HG03108 (cell line): ENCODE data around the gene TRIM38.
"Not testable (repeated sequence)": the region's sequence is repeated elsewhere in the genome, so short reads cannot be mapped to it uniquely, and the experiment has no call there.

Source experiments
- ATAC-seq: cut with Tn5 transposase; IDR thresholded peaks from one replicate; pipeline ENCODE4 v1.9.1; 2021; ENCODE audit warnings: moderate library complexity; ENCODE audit not compliant: unreplicated experiment

Gene TRIM38

DNA sequence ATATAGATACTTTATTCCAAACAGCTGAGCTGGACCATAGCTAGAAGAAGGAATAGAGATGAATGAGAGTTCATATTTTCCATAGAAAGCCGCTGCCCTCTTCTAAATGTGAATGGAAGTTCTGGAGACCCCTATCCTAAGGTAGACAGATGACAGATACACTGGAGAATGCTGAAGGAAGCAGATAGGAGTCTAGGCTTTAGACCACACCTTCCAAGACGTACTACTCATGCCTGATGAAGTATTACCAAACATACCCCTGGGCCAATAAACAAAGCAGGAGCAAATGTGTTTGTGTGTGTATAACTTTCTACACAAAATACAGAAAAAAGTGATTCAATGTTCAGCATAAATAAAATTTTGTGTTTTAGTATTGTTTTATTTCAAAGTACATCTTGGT lies 23.0 kb upstream of the TRIM38 start:
- no peak for ATAC-seq

DNA sequence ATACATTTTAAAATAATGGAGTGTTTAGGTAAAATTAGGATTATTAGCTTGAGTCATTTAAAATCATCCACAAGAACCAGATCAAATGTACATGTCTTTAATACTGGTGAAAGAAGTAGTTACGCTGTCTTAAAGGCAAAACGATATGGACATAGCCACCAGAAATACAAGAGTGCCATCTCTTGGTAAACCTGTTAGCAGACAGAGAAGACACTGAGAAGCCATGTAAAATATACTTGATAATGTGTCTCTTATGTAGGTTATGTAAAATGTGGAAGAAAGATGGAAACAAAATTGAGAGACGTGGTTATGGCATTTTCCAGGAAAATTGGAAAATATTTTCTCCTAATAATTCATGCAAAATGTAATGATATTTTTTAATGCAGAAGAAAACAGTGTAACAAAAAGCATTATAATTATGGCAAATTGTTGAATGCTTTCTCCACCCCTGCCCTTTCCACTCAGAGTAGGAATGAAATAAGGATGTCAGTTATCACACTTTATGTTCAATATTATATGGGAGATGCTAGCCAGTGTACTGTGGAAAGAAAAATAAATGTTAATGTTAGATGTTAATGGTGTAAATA lies 19.9 kb upstream of the TRIM38 start:
- no peak for ATAC-seq

DNA sequence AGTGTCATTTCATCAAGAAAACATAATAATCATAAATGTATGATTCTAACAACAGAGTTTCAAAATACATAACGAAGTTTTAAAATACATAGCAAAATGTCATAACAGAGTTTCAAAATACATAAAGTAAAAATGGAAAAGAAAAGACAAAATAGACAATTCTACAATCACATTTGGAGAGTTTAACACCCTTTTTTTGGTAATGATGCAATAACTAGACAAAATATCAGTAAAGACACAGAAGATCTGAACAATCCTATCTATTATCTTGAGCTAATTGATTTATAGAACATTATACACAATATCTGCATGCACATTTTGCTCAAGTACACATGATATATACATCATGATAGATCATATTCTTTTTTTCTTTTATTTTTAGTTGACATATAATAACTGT lies 18.7 kb upstream of the TRIM38 start:
- no peak for ATAC-seq

DNA sequence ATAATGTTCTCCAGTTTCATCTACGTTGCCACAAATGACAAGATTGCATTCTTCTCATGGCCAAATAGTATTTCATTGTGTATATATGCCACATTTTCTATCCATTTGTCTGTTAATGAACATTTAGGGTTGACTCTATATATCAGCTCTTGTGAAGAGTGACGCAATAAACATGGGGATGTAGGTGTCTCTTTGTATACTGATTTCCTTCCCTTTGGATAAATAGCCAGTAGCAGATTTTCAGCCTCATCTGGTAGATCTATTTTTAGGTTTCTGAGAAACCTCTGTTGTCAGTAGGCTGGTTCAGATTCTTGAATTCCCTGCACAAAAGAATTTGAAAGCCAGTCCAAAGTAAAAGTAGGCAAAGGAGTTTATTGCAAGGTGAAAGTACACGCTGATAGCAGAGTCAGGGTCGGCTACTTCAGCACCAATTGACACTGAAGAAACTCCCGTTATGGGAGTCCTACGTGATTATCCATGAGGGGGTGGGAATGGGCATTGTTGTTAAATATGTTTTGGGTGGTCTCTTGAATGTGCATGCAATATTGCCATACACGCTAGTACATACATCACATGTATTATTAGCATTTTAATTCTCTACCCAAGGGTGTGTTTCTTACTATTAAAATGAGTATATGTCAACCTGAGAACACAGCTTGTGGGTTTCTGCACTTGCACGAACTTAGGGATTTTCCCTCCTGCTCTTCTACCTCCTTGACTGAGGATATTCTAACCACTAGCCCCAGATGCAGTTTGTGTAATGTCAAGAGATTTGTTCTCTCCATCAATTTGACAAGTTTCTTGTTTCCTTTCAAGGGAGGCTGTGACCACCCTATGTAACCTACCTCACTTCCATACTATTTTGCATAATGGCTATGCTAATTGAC lies 17.7 kb upstream of the TRIM38 start:
- ATAC-seq = peak; percentile 95

DNA sequence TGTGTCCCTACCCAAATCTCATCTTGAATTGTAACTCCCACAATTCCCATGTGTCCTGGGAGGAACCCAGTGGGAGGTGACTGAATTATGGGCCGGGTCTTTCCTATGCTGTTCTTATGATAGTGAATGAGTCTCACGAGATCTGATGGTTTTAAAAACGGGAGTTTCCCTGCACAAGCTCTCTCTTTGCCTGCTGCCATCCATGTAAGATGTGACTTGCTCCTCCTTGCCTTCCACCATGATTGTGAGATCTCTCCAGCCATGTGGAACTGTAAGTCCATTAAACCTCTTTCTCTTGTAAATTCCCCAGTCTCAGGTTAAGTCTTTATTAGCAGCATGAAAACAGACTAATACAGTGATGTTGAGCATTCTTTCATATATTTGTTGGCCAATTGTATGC lies 16.9 kb upstream of the TRIM38 start:
- ATAC-seq = not testable (repeated sequence)

DNA sequence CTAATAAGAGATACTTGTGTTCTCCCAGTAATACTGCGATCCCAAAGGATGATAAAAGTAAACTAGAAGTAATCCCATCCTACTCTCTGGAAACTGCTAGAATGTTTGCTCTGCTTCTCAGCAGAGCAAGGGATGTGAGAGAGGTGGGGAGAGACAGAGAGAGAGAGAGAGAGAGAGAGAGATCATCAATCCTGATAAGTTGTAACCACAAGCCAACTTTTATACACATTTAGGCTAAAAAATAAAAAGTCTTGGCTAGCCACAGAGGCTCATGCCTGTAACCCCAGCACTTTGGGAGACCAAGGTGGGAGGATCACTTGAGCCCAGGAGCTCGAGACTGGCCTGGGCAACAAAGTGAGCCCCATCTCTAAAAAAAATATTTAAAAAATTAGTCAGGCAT lies 16.0 kb upstream of the TRIM38 start:
- no peak for ATAC-seq

DNA sequence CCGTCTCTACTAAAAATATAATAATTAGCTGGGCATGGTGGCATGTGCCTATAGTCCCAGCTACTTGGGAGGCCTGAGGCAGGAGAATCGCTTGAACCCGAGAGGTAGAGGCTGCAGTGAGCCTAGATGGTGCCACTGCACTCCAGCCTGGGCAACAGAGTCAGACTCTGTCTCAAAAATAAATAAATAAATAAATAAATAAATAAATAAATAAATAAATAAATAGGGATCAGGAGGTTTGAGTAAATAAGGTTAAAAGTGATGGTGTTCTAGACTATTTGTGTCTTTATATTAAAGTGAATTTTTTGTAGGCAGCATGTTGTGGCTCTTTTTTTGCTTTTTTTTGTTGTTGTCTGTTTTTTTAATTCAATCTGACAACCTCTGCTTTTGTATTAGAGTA lies 15.1 kb upstream of the TRIM38 start:
- not testable (repeated sequence) for ATAC-seq

DNA sequence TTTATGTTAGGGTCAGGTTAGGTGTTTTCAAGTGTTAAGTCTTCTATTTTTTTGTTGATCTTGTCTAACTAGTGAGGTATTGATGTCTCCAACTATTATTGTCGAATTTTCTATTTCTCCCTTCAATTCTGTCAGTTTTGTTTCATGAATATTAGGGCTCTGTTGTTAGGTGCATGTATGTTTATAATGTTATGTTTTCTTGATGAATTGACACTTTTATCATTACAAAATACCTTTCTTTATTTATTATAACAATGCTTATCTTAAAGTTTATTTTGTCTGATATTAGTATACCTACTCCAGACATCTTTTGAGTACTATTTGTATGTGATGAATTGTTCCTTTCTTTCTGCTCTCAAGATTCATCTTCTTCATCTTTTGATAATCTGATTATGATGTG lies 12.9 kb upstream of the TRIM38 start:
- no peak for ATAC-seq

DNA sequence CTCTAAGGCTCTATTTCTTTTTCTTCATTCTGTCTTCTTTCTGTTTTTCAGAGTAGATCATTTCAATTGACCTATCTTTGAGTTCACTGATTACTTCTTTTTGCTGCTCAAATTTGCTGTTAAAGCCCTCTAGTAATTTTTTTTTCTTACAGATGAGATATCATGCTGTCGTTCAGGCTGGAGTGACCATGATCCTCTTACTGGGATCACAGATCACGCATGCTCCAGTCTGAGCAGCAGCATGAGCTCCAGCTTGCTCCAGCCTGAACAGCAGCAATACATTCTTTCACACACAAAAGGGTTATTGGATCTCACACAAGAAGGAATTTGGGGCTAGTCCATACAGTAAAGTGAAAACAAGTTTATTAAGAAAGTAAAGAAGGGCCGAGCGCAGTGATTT lies 12.3 kb upstream of the TRIM38 start:
- ATAC-seq = no peak

DNA sequence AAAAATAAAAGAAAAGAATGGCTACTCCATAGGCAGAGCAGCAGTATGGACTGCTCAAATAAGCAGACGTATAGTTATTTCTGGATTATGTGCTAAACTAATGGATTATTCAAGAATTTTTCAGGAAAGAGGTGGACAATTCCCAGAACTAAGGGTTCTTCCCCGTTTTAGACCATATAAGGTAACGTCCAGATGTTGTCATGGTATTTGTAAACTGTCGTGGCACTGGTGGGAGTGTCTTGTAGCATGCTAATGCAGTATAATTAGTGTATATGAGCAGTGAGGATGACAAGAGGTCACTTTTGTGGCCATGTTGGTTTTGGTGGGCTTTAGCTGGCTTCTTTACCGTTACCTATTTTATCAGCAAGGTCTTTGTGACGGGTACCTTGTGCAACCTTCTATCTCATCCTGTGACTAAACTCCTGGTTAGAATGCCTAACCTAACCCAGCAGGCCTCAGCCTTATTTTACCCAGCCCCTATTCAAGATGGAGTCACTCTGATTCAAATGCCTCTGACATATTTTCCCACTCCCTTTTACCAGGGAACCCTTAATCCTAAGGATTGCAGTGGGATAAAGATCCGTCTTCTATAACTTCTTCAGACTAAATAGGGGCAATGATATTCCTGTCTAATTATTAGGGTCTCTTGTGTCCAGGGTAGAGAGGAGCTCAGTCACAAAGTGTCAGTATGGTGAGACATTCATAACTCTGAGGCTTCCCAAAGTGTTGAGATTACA lies 11.1 kb upstream of the TRIM38 start:
- no peak for ATAC-seq

DNA sequence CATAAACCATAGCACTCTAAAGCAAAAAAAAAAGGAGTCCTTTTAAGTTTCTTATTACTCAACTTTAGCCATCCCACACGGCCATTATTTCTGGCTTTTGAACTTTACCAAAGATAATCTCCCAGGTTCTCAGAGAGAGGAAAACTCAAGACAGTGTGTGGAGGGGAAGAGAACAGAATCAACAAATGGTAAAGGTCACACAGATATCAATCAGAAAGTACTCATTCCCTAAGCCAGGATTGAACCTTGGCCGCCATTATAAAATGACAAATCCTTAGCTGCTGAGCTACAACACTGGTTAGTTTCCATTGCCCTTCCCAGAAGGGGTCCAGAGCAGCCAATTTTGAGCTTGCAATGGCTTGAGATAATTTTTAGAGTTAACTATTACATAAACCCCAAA lies 10.1 kb upstream of the TRIM38 start:
- no peak for ATAC-seq

DNA sequence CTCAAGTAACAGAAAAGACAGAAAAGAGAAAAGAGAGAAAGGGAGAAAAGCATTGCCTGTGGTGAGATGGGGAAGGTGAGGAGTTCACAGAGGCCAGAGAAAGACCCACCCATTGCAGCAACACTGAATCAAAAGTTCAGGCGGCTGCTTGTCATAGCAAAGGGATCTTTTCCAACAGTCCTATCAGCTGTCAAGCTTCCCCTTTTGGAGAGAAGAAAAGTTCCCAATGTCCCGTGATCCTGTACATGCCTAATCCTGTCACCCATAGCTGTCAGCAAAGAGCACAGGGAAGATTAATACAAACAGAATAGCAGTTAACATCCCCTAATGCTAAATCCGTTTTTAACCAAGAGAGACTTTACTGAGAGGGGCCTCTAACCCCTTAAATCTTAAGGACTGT lies 8.9 kb upstream of the TRIM38 start:
- no peak for ATAC-seq

DNA sequence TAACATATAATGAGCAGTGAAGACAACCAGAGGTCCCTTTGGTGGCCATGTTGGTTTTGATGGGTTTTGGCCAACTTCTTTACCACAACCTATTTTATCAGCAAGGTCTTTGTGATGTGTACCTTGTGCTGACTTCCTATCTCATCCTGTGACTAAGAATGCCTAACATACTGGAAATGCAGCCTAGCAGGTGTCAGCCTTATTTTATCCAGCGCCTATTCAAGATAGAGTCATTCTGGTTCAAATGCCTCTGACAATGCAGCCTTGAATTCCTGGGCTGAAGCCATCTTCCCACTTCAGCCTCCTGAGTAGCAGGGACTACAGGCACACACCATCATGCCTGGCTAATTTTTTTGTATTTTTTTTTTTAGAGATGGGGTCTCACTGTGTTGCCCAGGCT lies 7.8 kb upstream of the TRIM38 start:
- ATAC-seq = no peak

DNA sequence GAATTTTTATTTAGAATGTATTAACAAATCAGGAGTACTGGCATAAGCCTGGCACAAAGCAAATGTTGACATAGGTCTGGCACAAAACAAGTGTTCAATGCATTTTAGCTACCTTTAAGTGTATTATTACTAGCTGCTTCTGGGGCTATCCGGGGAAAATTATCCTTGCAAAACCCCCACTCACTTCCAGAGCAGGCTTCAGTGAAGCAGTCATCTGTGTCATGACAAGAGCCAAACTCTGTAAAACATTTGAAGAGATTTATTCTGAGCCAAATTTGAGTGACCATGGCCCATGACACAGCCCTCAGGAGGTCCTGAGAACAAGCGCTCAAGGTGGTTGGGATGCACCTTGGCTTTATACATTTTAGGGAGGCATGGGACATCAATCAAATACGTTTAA lies 6.4 kb upstream of the TRIM38 start:
- no peak for ATAC-seq

DNA sequence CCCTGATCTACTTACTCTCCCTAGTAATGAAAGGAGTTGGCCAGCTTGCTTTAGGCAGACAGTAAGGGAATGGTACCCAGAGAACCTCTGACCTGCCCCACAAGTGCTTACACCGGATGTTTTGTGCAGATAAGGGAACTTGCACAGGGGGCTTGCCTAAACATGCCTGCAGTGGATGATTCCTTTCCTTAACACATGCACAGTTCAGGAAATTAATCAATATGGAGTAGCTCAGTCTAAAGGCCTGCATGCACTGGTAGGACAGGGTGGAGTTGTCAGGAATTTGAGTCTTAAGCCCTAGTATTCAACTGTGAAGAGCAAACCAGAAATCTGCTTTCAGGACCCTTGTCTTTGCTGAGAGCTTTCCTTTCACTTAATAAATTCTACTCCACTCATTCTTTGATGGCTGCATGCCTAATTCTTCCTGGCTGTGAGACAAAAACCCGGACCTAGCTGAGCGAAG lies 3.9 kb upstream of the TRIM38 start:
- no peak for ATAC-seq

DNA sequence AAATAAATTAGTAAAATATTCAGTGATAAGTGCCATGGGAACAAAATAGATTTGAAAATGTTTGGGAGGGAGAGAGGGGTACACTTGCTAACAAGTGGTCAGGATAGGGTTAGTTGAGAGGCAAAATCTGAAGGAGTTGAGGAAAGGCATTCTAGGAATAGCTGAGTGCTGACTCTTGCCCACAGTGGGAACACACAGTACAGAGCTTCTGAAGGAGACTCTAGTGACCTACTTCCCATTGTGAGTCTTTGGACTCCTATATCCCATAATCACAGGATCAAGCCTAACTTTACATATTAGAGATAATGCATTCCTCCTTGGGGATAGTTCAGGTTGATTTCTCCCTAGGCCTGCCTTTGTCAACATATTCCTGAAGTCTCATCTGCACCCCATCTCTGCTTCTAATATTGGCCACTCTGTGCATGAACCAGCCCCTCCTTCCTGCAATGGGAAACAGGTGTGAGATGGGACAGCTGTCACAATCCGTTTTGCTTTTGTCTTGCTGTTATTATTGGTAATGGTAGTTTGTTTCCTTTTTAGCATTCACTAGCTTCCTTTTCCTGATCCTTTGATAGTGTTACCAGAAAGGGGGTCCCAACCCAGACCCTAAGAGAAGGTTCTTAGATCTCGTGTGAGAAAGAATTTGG lies 2.6 kb upstream of the TRIM38 start:
- ATAC-seq = no peak

DNA sequence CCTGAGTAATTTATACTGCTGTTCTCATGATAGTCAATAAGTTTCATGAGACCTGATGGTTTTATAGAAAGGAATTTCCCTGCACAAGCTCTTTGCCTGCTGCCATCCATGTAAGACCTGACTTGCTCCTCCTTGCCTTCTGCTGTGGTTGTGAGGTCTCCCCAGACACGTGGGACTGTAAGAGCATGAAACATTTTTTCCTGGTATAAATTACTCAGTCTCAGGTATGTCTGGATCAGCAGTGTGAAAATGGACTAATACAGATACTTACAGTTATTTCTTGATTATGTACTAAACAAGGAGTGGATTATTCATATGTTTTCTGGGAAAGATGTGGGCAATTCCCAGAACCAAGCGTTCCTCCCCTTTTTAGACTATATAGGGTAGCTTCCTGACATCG lies 1.9 kb upstream of the TRIM38 start:
- no peak for ATAC-seq

DNA sequence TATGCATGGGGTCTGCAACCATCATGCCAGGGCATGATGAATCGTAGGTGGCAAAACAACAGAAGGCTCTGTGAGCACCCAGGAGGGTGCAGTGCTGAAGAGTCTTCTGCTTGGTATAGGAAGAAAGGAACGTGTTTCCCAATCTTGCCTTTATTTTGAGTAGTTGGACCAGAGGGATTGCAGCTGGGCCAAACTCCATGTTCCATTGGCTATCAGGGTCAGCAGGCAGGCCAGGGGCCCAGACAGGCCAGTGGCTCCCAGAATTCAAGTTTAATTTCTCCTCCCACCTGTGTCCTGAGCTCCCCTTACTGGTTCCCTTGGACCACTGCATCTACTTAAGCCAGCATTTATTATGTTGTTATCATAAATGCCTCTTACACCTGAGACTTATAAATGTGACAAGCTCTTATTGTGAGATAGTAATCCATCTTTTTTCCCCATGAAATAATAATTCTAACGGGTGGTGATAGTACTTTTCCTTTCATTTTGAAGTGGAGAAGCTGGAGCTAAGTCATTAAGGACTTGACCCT lies 918 bp upstream of the TRIM38 start:
- ATAC-seq = peak; percentile 13

DNA sequence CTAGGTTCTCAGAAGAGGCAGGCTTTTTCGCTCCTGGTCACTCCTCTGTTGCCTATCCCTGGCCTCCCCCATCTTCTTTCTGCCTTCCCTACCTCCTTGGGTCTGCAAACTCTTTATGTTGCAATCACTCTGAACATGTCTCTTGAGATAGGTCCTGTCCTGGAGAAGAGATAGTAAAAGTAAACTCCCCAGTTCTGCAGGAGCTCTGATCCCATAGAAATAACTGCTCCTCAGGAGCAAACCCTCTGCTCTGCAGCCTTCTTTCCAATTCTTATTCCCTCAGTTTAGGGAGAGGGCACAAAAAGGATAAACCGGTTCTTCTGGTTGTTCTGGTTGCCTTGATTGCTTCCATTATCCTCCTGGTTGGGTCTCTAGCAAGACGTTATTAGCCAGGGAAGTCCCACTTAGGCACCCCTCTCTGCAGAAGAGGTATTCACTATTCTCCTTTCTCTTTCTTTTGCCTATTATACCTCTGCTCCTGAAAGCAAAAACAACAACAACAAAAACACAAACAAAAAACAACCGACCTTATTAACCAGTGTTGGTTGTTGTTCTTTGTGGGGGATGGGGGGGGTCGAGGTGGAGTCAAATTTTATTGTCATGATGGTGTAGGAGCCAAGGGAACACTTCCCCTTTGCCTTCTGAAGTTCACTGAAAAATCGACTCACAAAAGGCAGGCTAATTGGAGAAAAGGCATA lies 973 bp downstream of the TRIM38 start:
- ATAC-seq = no peak

DNA sequence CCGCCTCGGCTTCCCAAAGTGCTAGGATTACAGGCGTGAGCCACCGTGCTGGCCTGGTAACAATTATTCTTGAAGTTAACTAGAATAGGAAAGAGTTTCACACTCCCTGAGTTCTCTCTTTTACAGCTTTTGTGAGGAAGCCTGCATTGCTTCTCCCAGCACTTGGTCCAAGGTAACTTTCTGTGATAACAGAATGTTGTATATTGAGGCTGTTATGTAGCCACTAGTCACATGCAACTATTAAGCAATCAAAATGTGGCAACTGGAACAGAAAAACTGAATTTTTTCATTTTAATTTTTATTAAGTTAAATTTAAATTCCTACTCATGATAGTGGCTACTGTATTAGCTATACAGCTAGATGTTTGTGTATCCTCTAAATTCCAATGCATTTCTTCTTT lies 2.5 kb downstream of the TRIM38 start:
- ATAC-seq = no peak

DNA sequence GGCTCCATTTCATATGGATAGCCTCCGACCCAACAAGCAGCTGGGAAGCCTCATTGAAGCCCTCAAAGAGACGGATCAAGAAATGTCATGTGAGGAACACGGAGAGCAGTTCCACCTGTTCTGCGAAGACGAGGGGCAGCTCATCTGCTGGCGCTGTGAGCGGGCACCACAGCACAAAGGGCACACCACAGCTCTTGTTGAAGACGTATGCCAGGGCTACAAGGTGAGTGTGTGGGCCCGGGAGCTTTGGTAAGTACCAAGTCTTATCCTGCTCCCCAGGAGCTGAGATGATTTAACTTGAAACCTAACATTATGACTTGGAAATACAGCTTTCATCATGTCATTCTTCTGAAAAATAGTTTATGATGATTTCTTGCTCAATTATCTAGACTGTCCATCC lies 4.1 kb downstream of the TRIM38 start:
- ATAC-seq = no peak
